H1 (cell line): ENCODE measurements around the gene FBXO2. TPM values are rescaled to one million over a fixed set of nuclear protein-coding genes. Genes with fewer than 3 reads are reported as not detected.

Experiments used
- CTCF ChIA-PET: fragments of 300-600 bp; sonication (Branson Sonifier 250); formaldehyde crosslinking; loops from one replicate; lab custom pipeline; 2021; ENCODE audit not compliant: partially characterized antibody; lab: Charles Lee
- POLR2A ChIA-PET: fragments of 300-600 bp; sonication (Branson Sonifier 250); formaldehyde crosslinking; loops from one replicate; lab custom pipeline; 2021; ENCODE audit warnings: inconsistent platforms; ENCODE audit not compliant: partially characterized antibody; lab: Charles Lee
- DNase-seq, 2 experiments: peaks; one replicate each; pipeline versions ENCODE4 v3.0.0 to v3.0.0-alpha.2; 2010 to 2022; ENCODE audit warnings: low spot score in 2 of 2, low read depth in 1 of 2, mixed read lengths in 1 of 2
- FAIRE-seq: peaks from 2 replicates; lab custom pipeline; 2011; peaks lifted over from hg19 to GRCh38; lab: Jason Lieb, UNC
- H2AFZ ChIP-seq: 2 replicates; pipeline ENCODE4 v1.8.1; 2012; ENCODE audit warnings: low read length, inconsistent platforms
- H2AK5ac ChIP-seq: 2 replicates; pipeline ENCODE4 v1.6.1; 2013; ENCODE audit warnings: low read depth, low read length
- H2BK120ac ChIP-seq: replicated peaks from 2 replicates; pipeline ENCODE3; 2013; ENCODE audit warnings: low read depth, low read length, inconsistent platforms
- H2BK12ac ChIP-seq: 2 replicates; pipeline ENCODE4 v1.6.1; 2013; ENCODE audit warnings: low read depth, low read length
- H2BK15ac ChIP-seq: 2 replicates; pipeline ENCODE4 v1.6.1; 2013; ENCODE audit warnings: low read length
- H2BK20ac ChIP-seq: 2 replicates; pipeline ENCODE4 v1.6.1; 2013; ENCODE audit warnings: low read length
- H2BK5ac ChIP-seq: 2 replicates; pipeline ENCODE4 v1.6.1; 2013; ENCODE audit warnings: low read depth, low read length
- H3K14ac ChIP-seq: 2 replicates; pipeline ENCODE4 v1.6.1; 2013; ENCODE audit warnings: inconsistent platforms; ENCODE audit not compliant: insufficient read length
- H3K18ac ChIP-seq: 2 replicates; pipeline ENCODE4 v1.6.1; 2013; ENCODE audit warnings: low read length; ENCODE audit errors: extremely low read depth
- H3K23ac ChIP-seq: 2 replicates; pipeline ENCODE4 v1.6.1; 2013; ENCODE audit warnings: inconsistent platforms; ENCODE audit not compliant: insufficient read length
- H3K23me2 ChIP-seq: 2 replicates; pipeline ENCODE4 v1.6.1; 2013; ENCODE audit warnings: low read depth, low read length
- H3K27ac ChIP-seq: 2 replicates; pipeline ENCODE4 v1.6.1; 2011; ENCODE audit warnings: low read depth, low read length, inconsistent platforms
- H3K27me3 ChIP-seq, 4 experiments: replicated peaks in 1 of 4; 1 replicate in 1 of 4; 2 replicates in 3 of 4; pipeline versions ENCODE4 v1.6.1 to v1.8.1; 2011 to 2013; ENCODE audit warnings: low read length in 3 of 4, mild to moderate bottlenecking in 3 of 4, inconsistent platforms in 2 of 4, mixed read lengths in 2 of 4, moderate library complexity in 1 of 4; ENCODE audit not compliant: control insufficient read depth in 3 of 4, insufficient read depth in 3 of 4; ENCODE audit errors: extremely low read depth in 1 of 4
- H3K36me3 ChIP-seq, 4 experiments: 2 replicates each; pipeline versions ENCODE4 v1.6.1 to v1.8.1; 2011 to 2013; ENCODE audit warnings: mild to moderate bottlenecking in 4 of 4, low read length in 3 of 4, moderate library complexity in 2 of 4, control low read depth in 1 of 4, inconsistent platforms in 1 of 4; ENCODE audit not compliant: insufficient read depth in 4 of 4, control insufficient read depth in 2 of 4
- H3K4ac ChIP-seq: replicated peaks from 2 replicates; pipeline ENCODE3; 2013; ENCODE audit warnings: low read length, low read depth, mixed read lengths, inconsistent platforms; ENCODE audit not compliant: insufficient read length
- H3K4me1 ChIP-seq, 4 experiments: replicated peaks in 1 of 4; 1 replicate in 1 of 4; 2 replicates in 3 of 4; pipeline versions ENCODE4 v1.6.1 to v1.8.1; 2011 to 2013; ENCODE audit warnings: low read length in 3 of 4, inconsistent platforms in 2 of 4, mixed read lengths in 1 of 4; ENCODE audit not compliant: insufficient read depth in 4 of 4, control insufficient read depth in 3 of 4
- H3K4me2 ChIP-seq, 2 experiments: 2 replicates each; pipeline versions ENCODE4 v1.6.1 to v1.8.1; 2011 to 2013; ENCODE audit warnings: low read depth in 2 of 2, low read length in 2 of 2, control low read depth in 1 of 2, inconsistent platforms in 1 of 2, mild to moderate bottlenecking in 1 of 2; ENCODE audit not compliant: insufficient read depth in 1 of 2
- H3K4me3 ChIP-seq, 4 experiments: fragments of 200-600, 300-600 bp in 1 of 4; sonication (generic), shearing (Covaris generic), sonication (Bioruptor Twin) in 1 of 4; 2 replicates each; pipeline versions ENCODE4 v1.5.1 to v1.8.1; 2011 to 2016; ENCODE audit warnings: low read length in 4 of 4, low read depth in 3 of 4, control low read depth in 2 of 4, inconsistent platforms in 2 of 4, mild to moderate bottlenecking in 2 of 4, mixed read lengths in 1 of 4, moderate library complexity in 1 of 4; ENCODE audit not compliant: insufficient read depth in 2 of 4; ENCODE audit errors: extremely low read depth in 1 of 4
- H3K56ac ChIP-seq: replicated peaks from 2 replicates; pipeline ENCODE3; 2013; ENCODE audit warnings: low read depth, mild to moderate bottlenecking, mixed read lengths, low read length, inconsistent platforms; ENCODE audit not compliant: insufficient read length
- H3K79me1 ChIP-seq: 2 replicates; pipeline ENCODE4 v1.6.1; 2013; ENCODE audit warnings: low read depth, low read length, control low read depth
- H3K79me2 ChIP-seq, 2 experiments: 2 replicates each; pipeline versions ENCODE4 v1.6.1 to v1.8.1; 2012 to 2013; ENCODE audit warnings: low read length in 2 of 2, mild to moderate bottlenecking in 2 of 2, inconsistent platforms in 1 of 2; ENCODE audit not compliant: insufficient read depth in 2 of 2, control insufficient read depth in 1 of 2
- H3K9ac ChIP-seq, 4 experiments: replicated peaks in 1 of 4; 1 replicate in 1 of 4; 2 replicates in 3 of 4; pipeline versions ENCODE4 v1.6.1 to v1.8.1; 2011 to 2013; ENCODE audit warnings: low read depth in 3 of 4, low read length in 3 of 4, control low read depth in 2 of 4, mild to moderate bottlenecking in 2 of 4, moderate library complexity in 2 of 4, inconsistent platforms in 1 of 4; ENCODE audit errors: extremely low read depth in 1 of 4
- H3K9me3 ChIP-seq, 2 experiments: 2 replicates each; pipeline versions ENCODE4 v1.6.1 to v1.8.1; 2012 to 2013; ENCODE audit warnings: mild to moderate bottlenecking in 2 of 2, moderate library complexity in 2 of 2, control low read depth in 1 of 2, inconsistent platforms in 1 of 2, low read depth in 1 of 2, low read length in 1 of 2, mixed read lengths in 1 of 2; ENCODE audit not compliant: insufficient read depth in 2 of 2
- H4K20me1 ChIP-seq, 2 experiments: replicated peaks in 1 of 2; 2 replicates each; pipeline versions ENCODE3 to v1.8.1; 2011 to 2013; ENCODE audit warnings: inconsistent platforms in 2 of 2, low read length in 2 of 2, mild to moderate bottlenecking in 1 of 2; ENCODE audit not compliant: insufficient read depth in 2 of 2, control insufficient read depth in 1 of 2
- H4K5ac ChIP-seq: 2 replicates; pipeline ENCODE4 v1.6.1; 2013; ENCODE audit warnings: low read length, low read depth, mixed read lengths, inconsistent platforms; ENCODE audit not compliant: insufficient read length
- H4K8ac ChIP-seq: 2 replicates; pipeline ENCODE4 v1.8.0; 2013; ENCODE audit warnings: mild to moderate bottlenecking, moderate library complexity, low read length, inconsistent platforms; ENCODE audit not compliant: insufficient read depth; ENCODE audit errors: extremely low read depth
- H4K91ac ChIP-seq: replicated peaks from 2 replicates; pipeline ENCODE3; 2013; ENCODE audit warnings: low read length, mixed read lengths, inconsistent platforms; ENCODE audit not compliant: insufficient read length
- ATF2 ChIP-seq: IDR thresholded peaks from 2 replicates; pipeline ENCODE4 v1.6.1; 2012; ENCODE audit warnings: low read length, inconsistent platforms
- BACH1 ChIP-seq: IDR thresholded peaks from 2 replicates; pipeline ENCODE4 v1.6.1; 2012; ENCODE audit warnings: low read length, improper control_type of control experiment
- CEBPB ChIP-seq: IDR thresholded peaks from 2 replicates; pipeline ENCODE4 v1.6.1; 2012; ENCODE audit warnings: low read depth, low read length
- CHD1 ChIP-seq: IDR thresholded peaks from 2 replicates; pipeline ENCODE4 v1.6.1; 2012; ENCODE audit warnings: low read depth, low read length, improper control_type of control experiment
- RXRA ChIP-seq: IDR thresholded peaks from 2 replicates; pipeline ENCODE4 v1.6.1; 2011; ENCODE audit warnings: low read depth, mild to moderate bottlenecking, low read length, moderate library complexity; ENCODE audit not compliant: insufficient read depth
- SIRT6 ChIP-seq: IDR thresholded peaks from one replicate; pipeline ENCODE4 v1.7.1; 2012; ENCODE audit warnings: low read length, inconsistent platforms
- TAF7 ChIP-seq: optimal IDR thresholded peaks from 2 replicates; pipeline ENCODE3; 2011; ENCODE audit warnings: low read depth, mild to moderate bottlenecking, inconsistent platforms, low read length, moderate library complexity, borderline replicate concordance
- WGBS, 2 experiments: shearing (Covaris generic) in 1 of 2; methylation state at CpG; one replicate each; pipeline versions ENCODE4 v1.1.6 to v1.1.7; 2013 to 2015; ENCODE audit warnings: low lambda C conversion rate in 2 of 2, mixed read lengths in 2 of 2, inconsistent platforms in 1 of 2, low coverage in 1 of 2, missing lambda C conversion rate in 1 of 2; ENCODE audit not compliant: insufficient replicate concordance in 2 of 2, insufficient coverage in 1 of 2, insufficient read length in 1 of 2; ENCODE audit errors: extremely low coverage in 1 of 2, missing lambda C conversion rate in 1 of 2; 5-methylcytosine and 5-hydroxymethylcytosine counted together
- polyA plus RNA-seq, 7 experiments: library from polyadenylated mRNA; depleted of rRNA in 3 of 7; stranded (reverse) in 5 of 7; unstranded in 2 of 7; fragments of >200 nt in 5 of 7; fragments of 200-250 nt in 2 of 7; gene quantifications; 1 replicate in 5 of 7; 2 replicates in 1 of 7; 4 replicates in 1 of 7; pipeline versions ENCODE4 v1.2.1 to v1.2.3, GENCODE V29; 2011 to 2013; ENCODE audit warnings: missing spikeins in 2 of 7, mixed read lengths in 2 of 7
- total RNA-seq: library from RNA; stranded (reverse); fragmentation: NEBNext Ultra II Directional; extraction: Animal tissue kit (Norgen Biotek cat#: 25700); gene quantifications from 2 replicates; pipeline ENCODE4 v1.2.1, GENCODE V29; 2021

FBXO2 gene
- total and polyA plus RNA-seq, 2 of the 8 experiments (the other 6 are each of a cell fraction or from before 2014, with no cell fraction given): 51.3 to 57.9 TPM

DNA sequence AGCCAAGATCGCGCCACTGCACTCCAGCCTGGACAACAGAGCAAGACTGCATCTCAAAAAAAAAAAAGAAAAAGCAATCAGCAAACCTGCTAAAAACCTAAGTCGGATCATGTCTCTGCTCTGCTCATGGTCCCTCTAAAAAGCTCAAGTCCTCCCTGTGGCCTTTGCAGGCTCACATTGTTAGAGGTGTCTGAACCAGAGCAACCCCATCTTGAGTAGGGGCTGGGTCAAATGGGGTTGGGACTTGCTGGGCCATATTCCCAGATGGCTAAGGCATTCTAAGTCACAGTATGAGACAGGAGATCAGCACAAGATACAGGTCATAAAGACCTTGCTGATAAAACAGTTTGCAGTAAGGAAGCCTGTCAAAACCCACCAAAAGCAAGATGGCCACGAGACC lies 34.3 kb upstream of the FBXO2 start:
- H2BK5ac ChIP-seq: peak overlapping the region; percentile 12; the same call in 1 of the 2 replicates
- peaks cover 3 to 12% of the 10 kb centered on the region in 2 experiments for H4K20me1 ChIP-seq
- ChIA-PET CTCF (interaction anchor here (1.1 to 21.6 kb wide), 3 partner anchors 19 to 31 kb away, joined by 3 to 266 read pairs (median 3); no protein-coding TSS in a partner anchor), POLR2A (interaction anchor here (1.0 to 32.0 kb wide), 3 partner anchors 16 to 37 kb away, joined by 3 to 1025 read pairs (median 329); partner anchors contain the start of genes FBXO6 and MAD2L2)
- H4K8ac ChIP-seq: no peak overlapping the region
- no peak overlapping the region for H4K5ac ChIP-seq
- no peak overlapping the region for H3K14ac ChIP-seq
- FAIRE-seq (no peak), DNase-seq (no peak)
- no peak overlapping the region for H2AFZ ChIP-seq
- no peak for TF ChIP-seq BACH1
- TF ChIP-seq RXRA: no peak
- no peak for TF ChIP-seq SIRT6
- no peak for TF ChIP-seq TAF7
- no peak for TF ChIP-seq ATF2
- TF ChIP-seq CHD1: no peak
- no peak for TF ChIP-seq CEBPB
- peak overlapping the region; percentile 97 for H2BK20ac ChIP-seq
- peak overlapping the region; percentile 76 for H3K18ac ChIP-seq
- peaks cover 23% of the 10 kb centered on the region for H3K23me2 ChIP-seq
- peaks cover 19 to 79% of the 10 kb centered on the region in 2 experiments for H3K79me2 ChIP-seq
- peak overlapping the region; percentile 79 for H2AK5ac ChIP-seq
- peaks cover 23% of the 10 kb centered on the region for H3K79me1 ChIP-seq
- peaks cover 0 to 2% (median 0%) of the 10 kb centered on the region in 4 experiments; a peak in 2 of 7 replicates for H3K27me3 ChIP-seq
- no peak overlapping the region for H3K4me3 ChIP-seq
- H3K9me3 ChIP-seq: no peaks in the 10 kb centered on the region
- no peak overlapping the region for H3K9ac ChIP-seq
- no peak overlapping the region for H3K56ac ChIP-seq
- H3K23ac ChIP-seq: no peak overlapping the region
- WGBS, 2 experiments: 98% methylated on average over 4 of the region's 4 CpGs; no CpG with 5 or more reads in 1 of the 2 experiments
- no peak overlapping the region for H3K27ac ChIP-seq
- H3K4me2 ChIP-seq: peak overlapping the region; percentile 31 to 99; a peak in 3 of 4 replicates
- peaks cover 0 to 15% (median 0%) of the 10 kb centered on the region in 4 experiments; a peak in 2 of 8 replicates for H3K36me3 ChIP-seq
- H2BK120ac ChIP-seq: peak overlapping the region; percentile 69
- H3K4ac ChIP-seq: no peak overlapping the region
- H3K4me1 ChIP-seq: peaks cover 20 to 45% (median 29%) of the 10 kb centered on the region in 4 experiments
- H4K91ac ChIP-seq: peak overlapping the region; percentile 89
- H2BK12ac ChIP-seq: peak overlapping the region; percentile 82
- H2BK15ac ChIP-seq: peak overlapping the region; percentile 98
